Prostate gland (tissue), 2 donors: ENCODE measurements around the gene LEKR1. TPM values are rescaled to one million over a fixed set of nuclear protein-coding genes. Genes with fewer than 3 reads are reported as not detected.
"Not testable (repeated sequence)": the region's sequence is repeated elsewhere in the genome, so short reads cannot be mapped to it uniquely, and the experiment has no call there.

Experiments
- DNase-seq: peaks from one replicate; pipeline ENCODE4 v3.0.0-alpha.2; 2019; ENCODE audit warnings: low spot score
- H3K27ac ChIP-seq, 2 donors: fragments of 200-600 bp; sonication (generic); 2 replicates each; pipeline ENCODE4 v1.5.1; 2017 to 2019
- H3K27me3 ChIP-seq: fragments of 200-600 bp; sonication (generic); replicated peaks from 2 replicates; pipeline ENCODE4 v1.5.1; 2019; ENCODE audit not compliant: insufficient read depth
- H3K36me3 ChIP-seq, 2 donors: fragments of 200-600 bp; sonication (generic); 1 replicate in 1 of 2; 2 replicates in 1 of 2; pipeline versions ENCODE4 v1.5.1 to v1.8.1; 2017 to 2019
- H3K4me1 ChIP-seq: fragments of 200-600 bp; sonication (generic); replicated peaks from 2 replicates; pipeline ENCODE4 v1.5.1; 2019
- H3K4me3 ChIP-seq, 2 donors: fragments of 200-600 bp; sonication (generic); 2 replicates each; pipeline ENCODE4 v1.5.1; 2017 to 2019
- H3K9me3 ChIP-seq: fragments of 200-600 bp; sonication (generic); 2 replicates; pipeline ENCODE4 v1.5.1; 2017
- POLR2A ChIP-seq: fragments of 450-650 bp; IDR thresholded peaks from one replicate; pipeline ENCODE4 v1.6.1; 2016; ENCODE audit warnings: antibody characterized with exemption, mild to moderate bottlenecking
- POLR2AphosphoS5 ChIP-seq: sonication (generic); formaldehyde crosslinking; IDR thresholded peaks from one replicate; pipeline ENCODE4 v1.6.1; 2017; ENCODE audit warnings: antibody characterized with exemption
- WGBS: methylation state at CpG from one replicate; pipeline ENCODE4 v1.1.5; 2018; 5-methylcytosine and 5-hydroxymethylcytosine counted together
- intact Hi-C: fragments of 100-400 bp; cut with DNase I; formaldehyde crosslinking; loops from one replicate; pipeline ENCODE4 v1.14.2; 2022
- total RNA-seq, 2 donors: library from RNA; depleted of rRNA; stranded (reverse); fragments of >200 nt; gene quantifications; one replicate each; pipeline ENCODE4 v1.1.0, GENCODE V29; 2016
- TF ChIP-seq, protein P1 (sequence below), 4 experiments: fragments of 200-600 bp in 2 of 4; fragments of 450-650 bp in 2 of 4; sonication (generic) in 2 of 4; IDR thresholded peaks; 1 replicate in 3 of 4; 2 replicates in 1 of 4; pipeline ENCODE4 v1.5.1; 2016 to 2019; ENCODE audit warnings: antibody characterized with exemption in 4 of 4, mild to moderate bottlenecking in 2 of 4, moderate library complexity in 2 of 4

The LEKR1 gene
- total RNA-seq, 2 donors from 2014 or later: 2.2 to 4.4 TPM

- intact Hi-C loops: no loop called here
- Histone ChIP-seq H3K36me3 (no peaks in the 10 kb centered on the region), H3K4me3 (no peak overlapping the region), H3K27ac (no peak overlapping the region), H3K27me3 (no peaks in the 10 kb centered on the region), H3K4me1 (no peaks in the 10 kb centered on the region), H3K9me3 (no peaks in the 10 kb centered on the region)
- no peak for DNase-seq
- no peak for TF ChIP-seq POLR2A
- TF ChIP-seq POLR2AphosphoS5: no peak
- TF ChIP-seq, protein P1, sequence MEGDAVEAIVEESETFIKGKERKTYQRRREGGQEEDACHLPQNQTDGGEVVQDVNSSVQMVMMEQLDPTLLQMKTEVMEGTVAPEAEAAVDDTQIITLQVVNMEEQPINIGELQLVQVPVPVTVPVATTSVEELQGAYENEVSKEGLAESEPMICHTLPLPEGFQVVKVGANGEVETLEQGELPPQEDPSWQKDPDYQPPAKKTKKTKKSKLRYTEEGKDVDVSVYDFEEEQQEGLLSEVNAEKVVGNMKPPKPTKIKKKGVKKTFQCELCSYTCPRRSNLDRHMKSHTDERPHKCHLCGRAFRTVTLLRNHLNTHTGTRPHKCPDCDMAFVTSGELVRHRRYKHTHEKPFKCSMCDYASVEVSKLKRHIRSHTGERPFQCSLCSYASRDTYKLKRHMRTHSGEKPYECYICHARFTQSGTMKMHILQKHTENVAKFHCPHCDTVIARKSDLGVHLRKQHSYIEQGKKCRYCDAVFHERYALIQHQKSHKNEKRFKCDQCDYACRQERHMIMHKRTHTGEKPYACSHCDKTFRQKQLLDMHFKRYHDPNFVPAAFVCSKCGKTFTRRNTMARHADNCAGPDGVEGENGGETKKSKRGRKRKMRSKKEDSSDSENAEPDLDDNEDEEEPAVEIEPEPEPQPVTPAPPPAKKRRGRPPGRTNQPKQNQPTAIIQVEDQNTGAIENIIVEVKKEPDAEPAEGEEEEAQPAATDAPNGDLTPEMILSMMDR (IDR thresholded peaks at IDR 0.05): no peak
These were observed 30.2 kb upstream of the LEKR1 start for GRCh38 chr3:156795890-156796481.

- TF ChIP-seq, protein P1 (IDR thresholded peaks at IDR 0.05): no peak
- TF ChIP-seq POLR2A (no peak), POLR2AphosphoS5 (no peak)
- Histone ChIP-seq H3K9me3 (no peaks in the 10 kb centered on the region), H3K36me3 (no peaks in the 10 kb centered on the region), H3K4me1 (no peaks in the 10 kb centered on the region), H3K27ac (no peak overlapping the region), H3K4me3 (no peak overlapping the region), H3K27me3 (no peaks in the 10 kb centered on the region)
- DNase-seq: no peak
- 74% methylated on average over 1 of the region's 1 CpG for WGBS
- intact Hi-C loops: no loop called here
These were observed 28.8 kb upstream of the LEKR1 start for GRCh38 chr3:156797368-156797767.

- intact Hi-C loops, H3K27me3 ChIP-seq, H3K36me3 ChIP-seq, H3K4me3 ChIP-seq, H3K27ac ChIP-seq, H3K9me3 ChIP-seq, DNase-seq, H3K4me1 ChIP-seq: not testable (repeated sequence)
- 97% methylated on average over 4 of the region's 4 CpGs for WGBS
These were observed 25.9 kb upstream of the LEKR1 start for GRCh38 chr3:156800287-156800686.

DNA sequence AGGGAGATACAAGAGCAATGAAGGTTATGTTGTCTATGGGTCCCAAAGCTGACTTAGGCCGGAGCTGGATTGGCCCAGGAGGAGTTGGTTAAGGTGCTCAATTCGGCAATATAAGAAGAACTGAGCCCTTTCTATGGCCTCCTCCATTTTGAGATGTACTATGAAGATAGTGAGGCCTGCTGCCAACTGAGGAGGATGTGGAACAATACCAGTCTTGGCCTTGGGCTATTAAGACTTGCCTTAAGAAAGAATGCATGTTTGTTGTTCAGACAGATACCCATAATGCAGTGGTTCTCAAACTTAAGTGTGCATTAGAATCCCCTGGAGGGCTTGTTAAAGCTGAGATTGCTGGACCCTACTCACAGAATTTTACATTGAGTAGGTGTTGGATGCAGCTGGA is 24.4 kb upstream of the LEKR1 start:
- H3K27ac ChIP-seq: no peak overlapping the region
- H3K4me3 ChIP-seq: no peak overlapping the region
- H3K27me3 ChIP-seq: no peaks in the 10 kb centered on the region
- H3K4me1 ChIP-seq: no peaks in the 10 kb centered on the region
- no peaks in the 10 kb centered on the region for H3K36me3 ChIP-seq
- 77% methylated on average over 2 of the region's 2 CpGs for WGBS
- H3K9me3 ChIP-seq: no peaks in the 10 kb centered on the region
- TF ChIP-seq, protein P1 (IDR thresholded peaks at IDR 0.05): no peak
- TF ChIP-seq POLR2A (no peak), POLR2AphosphoS5 (no peak)
- intact Hi-C loops: no loop called here
- no peak for DNase-seq

DNA sequence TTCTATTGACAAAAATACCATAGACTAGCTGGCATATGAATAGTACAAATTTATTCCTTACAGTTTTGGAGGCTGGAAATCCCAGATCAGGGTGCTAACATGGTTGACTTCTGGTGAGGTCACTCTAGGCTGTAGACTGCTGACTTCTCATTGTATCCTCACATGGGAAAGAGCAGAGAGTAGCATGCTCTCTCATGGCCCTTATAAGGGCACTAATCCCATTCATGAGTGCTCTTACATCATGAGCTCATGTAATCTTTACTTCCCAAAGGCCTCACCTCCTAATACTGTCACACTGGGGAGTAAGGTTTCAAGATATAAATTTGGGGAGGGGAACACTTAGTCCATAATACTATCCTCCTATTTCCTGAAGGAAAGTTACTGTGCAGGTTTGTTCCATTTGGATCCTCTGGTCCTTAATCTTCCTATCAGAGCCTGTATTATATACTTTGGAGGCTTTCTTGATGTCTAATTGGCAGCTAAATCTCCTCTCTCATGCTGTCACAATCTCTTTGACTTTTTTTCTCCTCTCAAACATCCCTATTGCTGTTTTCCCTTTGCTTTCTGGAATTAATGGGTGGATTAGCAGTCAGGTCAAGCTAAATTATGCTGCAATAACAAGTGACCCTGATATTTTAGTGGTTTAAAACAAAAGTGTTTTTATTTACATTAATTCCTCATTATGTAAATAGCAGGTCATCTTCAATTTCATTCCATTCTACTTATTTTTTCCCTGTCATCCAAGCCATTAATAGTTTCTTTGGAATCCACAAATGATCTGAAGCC is 23.1 kb upstream of the LEKR1 start:
- H3K4me3 ChIP-seq: no peak overlapping the region
- no peak overlapping the region for H3K27ac ChIP-seq
- H3K27me3 ChIP-seq: no peaks in the 10 kb centered on the region
- no peaks in the 10 kb centered on the region for H3K4me1 ChIP-seq
- no peak for DNase-seq
- H3K36me3 ChIP-seq: no peaks in the 10 kb centered on the region
- no peaks in the 10 kb centered on the region for H3K9me3 ChIP-seq
- intact Hi-C loops: no loop called here
- no peak for TF ChIP-seq POLR2A
- TF ChIP-seq POLR2AphosphoS5: no peak
- TF ChIP-seq, protein P1 (IDR thresholded peaks at IDR 0.05): no peak
